ENCODE measurements around the gene SAT2.

GRCh38 chr17:7627250-7628121 lies at the start of gene SAT2:
- TF ChIP-seq, protein P1, sequence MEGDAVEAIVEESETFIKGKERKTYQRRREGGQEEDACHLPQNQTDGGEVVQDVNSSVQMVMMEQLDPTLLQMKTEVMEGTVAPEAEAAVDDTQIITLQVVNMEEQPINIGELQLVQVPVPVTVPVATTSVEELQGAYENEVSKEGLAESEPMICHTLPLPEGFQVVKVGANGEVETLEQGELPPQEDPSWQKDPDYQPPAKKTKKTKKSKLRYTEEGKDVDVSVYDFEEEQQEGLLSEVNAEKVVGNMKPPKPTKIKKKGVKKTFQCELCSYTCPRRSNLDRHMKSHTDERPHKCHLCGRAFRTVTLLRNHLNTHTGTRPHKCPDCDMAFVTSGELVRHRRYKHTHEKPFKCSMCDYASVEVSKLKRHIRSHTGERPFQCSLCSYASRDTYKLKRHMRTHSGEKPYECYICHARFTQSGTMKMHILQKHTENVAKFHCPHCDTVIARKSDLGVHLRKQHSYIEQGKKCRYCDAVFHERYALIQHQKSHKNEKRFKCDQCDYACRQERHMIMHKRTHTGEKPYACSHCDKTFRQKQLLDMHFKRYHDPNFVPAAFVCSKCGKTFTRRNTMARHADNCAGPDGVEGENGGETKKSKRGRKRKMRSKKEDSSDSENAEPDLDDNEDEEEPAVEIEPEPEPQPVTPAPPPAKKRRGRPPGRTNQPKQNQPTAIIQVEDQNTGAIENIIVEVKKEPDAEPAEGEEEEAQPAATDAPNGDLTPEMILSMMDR (IDR thresholded peaks at IDR 0.05) = no peak
- TF ChIP-seq EZH2 (IDR thresholded peaks at IDR 0.05) = peak; percentile 28

Data from neural progenitor cell (in vitro differentiated cells).